Liver (tissue), 3 donors: ENCODE results near the gene BBS4.

Experiments used
- EGR1 ChIP-seq, 2 donors: IDR thresholded peaks; 2 replicates each; pipeline ENCODE4 v1.6.1; 2016 to 2018; ENCODE audit warnings: antibody characterized with exemption in 2 of 2, low read depth in 2 of 2
- JUND ChIP-seq, 2 donors: IDR thresholded peaks; 2 replicates each; pipeline ENCODE4 v1.6.1; 2016; ENCODE audit warnings: antibody characterized with exemption in 2 of 2
- RXRA ChIP-seq, 2 donors: IDR thresholded peaks; 2 replicates each; pipeline ENCODE4 v1.6.1; 2017 to 2018; ENCODE audit warnings: antibody characterized with exemption in 2 of 2, mild to moderate bottlenecking in 1 of 2
- SP1 ChIP-seq: IDR thresholded peaks from 2 replicates; pipeline ENCODE4 v1.6.1; 2018; ENCODE audit warnings: antibody characterized with exemption, mild to moderate bottlenecking
- TAF1 ChIP-seq: conservative IDR thresholded peaks from 2 replicates; pipeline ENCODE4 v1.6.1; 2016; ENCODE audit warnings: antibody characterized with exemption, mild to moderate bottlenecking
- YY1 ChIP-seq: IDR thresholded peaks from 2 replicates; pipeline ENCODE4 v1.6.1; 2016; ENCODE audit warnings: antibody characterized with exemption, mild to moderate bottlenecking
- TF ChIP-seq, protein P1 (sequence below): fragments of 150-350 bp; IDR thresholded peaks from 2 replicates; pipeline ENCODE4 v1.5.1; 2017; ENCODE audit warnings: improper control_type of control experiment, low read depth, low read length; ENCODE audit not compliant: missing input control
- TF ChIP-seq, protein P2 (sequence below): IDR thresholded peaks from 2 replicates; pipeline ENCODE4 v1.6.1; 2016; ENCODE audit warnings: antibody characterized with exemption
- donor health status: healthy.
- donor health status: healthy.

DNA sequence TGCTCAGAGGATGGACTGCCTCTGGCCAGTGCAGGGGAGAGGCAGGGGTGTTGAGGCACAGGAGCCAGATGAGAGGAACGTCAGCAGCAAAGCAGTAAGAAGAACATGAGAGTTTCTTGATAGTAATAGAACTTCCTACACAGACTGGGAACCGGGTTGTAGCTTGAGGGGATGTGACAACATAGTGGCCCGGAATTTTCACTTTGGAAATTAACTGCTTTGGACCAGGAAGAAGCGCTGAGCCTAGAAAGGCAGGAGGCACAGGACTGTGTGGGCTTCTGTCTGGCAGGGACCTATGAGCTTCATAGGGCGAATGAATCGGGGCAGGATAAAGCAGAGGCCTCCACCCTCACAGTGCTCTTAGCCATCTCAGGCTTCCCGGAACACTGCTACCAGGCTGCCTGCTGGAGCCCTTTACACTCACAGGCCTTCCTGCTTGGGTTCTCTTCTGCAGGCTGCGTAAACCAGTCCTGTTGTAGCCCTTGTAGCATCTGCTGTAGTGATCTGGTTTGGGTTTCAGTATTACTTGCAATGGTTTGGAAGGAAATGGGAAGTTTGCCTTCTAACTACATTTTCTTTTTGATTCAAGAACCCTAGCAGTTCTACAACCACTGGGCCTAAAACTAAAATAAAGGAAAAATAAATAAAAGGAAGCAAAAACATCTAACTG is 100.8 kb downstream of the BBS4 start:
- TF ChIP-seq, protein P1, sequence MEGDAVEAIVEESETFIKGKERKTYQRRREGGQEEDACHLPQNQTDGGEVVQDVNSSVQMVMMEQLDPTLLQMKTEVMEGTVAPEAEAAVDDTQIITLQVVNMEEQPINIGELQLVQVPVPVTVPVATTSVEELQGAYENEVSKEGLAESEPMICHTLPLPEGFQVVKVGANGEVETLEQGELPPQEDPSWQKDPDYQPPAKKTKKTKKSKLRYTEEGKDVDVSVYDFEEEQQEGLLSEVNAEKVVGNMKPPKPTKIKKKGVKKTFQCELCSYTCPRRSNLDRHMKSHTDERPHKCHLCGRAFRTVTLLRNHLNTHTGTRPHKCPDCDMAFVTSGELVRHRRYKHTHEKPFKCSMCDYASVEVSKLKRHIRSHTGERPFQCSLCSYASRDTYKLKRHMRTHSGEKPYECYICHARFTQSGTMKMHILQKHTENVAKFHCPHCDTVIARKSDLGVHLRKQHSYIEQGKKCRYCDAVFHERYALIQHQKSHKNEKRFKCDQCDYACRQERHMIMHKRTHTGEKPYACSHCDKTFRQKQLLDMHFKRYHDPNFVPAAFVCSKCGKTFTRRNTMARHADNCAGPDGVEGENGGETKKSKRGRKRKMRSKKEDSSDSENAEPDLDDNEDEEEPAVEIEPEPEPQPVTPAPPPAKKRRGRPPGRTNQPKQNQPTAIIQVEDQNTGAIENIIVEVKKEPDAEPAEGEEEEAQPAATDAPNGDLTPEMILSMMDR, result no peak
- TF ChIP-seq, protein P2, sequence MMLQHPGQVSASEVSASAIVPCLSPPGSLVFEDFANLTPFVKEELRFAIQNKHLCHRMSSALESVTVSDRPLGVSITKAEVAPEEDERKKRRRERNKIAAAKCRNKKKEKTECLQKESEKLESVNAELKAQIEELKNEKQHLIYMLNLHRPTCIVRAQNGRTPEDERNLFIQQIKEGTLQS, result no peak
- no peak for TF ChIP-seq EGR1 (IDR thresholded peaks at IDR 0.05; ENCODE audit: low read depth in 2 of 2)
- no peak for TF ChIP-seq RXRA (IDR thresholded peaks at IDR 0.05)
- TF ChIP-seq JUND (IDR thresholded peaks at IDR 0.05), result no peak
- no peak for TF ChIP-seq YY1
- TF ChIP-seq SP1, result no peak
- no peak for TF ChIP-seq TAF1
